Upper lobe of right lung (tissue), 1 donor: ENCODE results near the gene OR1F1. TPM values are rescaled to one million over a fixed set of nuclear protein-coding genes. Genes with fewer than 3 reads are reported as not detected.

Source experiments
- ATAC-seq: fragments of 200-7000 bp; cut with Tn5 transposase; one replicate; pipeline ENCODE4 v1.9.1; 2020; ENCODE audit warnings: mild to moderate bottlenecking, moderate library complexity
- DNase-seq: peaks from one replicate; pipeline ENCODE4 v3.0.0-alpha.2; 2020
- H3K27ac ChIP-seq: fragments of 200-600 bp; one replicate; pipeline ENCODE4 v1.8.0; 2022
- H3K27me3 ChIP-seq: fragments of 200-600 bp; one replicate; pipeline ENCODE4 v1.8.0; 2022; ENCODE audit warnings: mild to moderate bottlenecking
- H3K36me3 ChIP-seq: fragments of 200-600 bp; one replicate; pipeline ENCODE4 v1.8.0; 2022
- H3K4me1 ChIP-seq: fragments of 200-600 bp; one replicate; pipeline ENCODE4 v1.8.0; 2022
- H3K4me3 ChIP-seq: fragments of 200-600 bp; one replicate; pipeline ENCODE4 v1.8.0; 2022; ENCODE audit warnings: mild to moderate bottlenecking
- H3K9me3 ChIP-seq: fragments of 200-600 bp; one replicate; pipeline ENCODE4 v1.8.0; 2022
- intact Hi-C: fragments of 100-400 bp; cut with DNase I; formaldehyde crosslinking; loops from one replicate; pipeline ENCODE4 v1.11.0; 2022
- total RNA-seq: library from RNA; stranded (reverse); fragmentation: NEBNext Ultra II Directional; extraction: Animal tissue kit (Norgen Biotek cat#: 25700); gene quantifications from one replicate; pipeline ENCODE4 v1.2.1, GENCODE V29; 2021
- TF ChIP-seq, protein P1 (sequence below): fragments of 200-600 bp; IDR thresholded peaks from one replicate; pipeline ENCODE4 v1.8.0; 2022; ENCODE audit warnings: antibody characterized with exemption
- donor health status: DM: no; HTN: yes; CAD: no; lungs with severe emphysema.

OR1F1 gene
- total RNA-seq, 1 donor from 2014 or later, result not detected

DNA sequence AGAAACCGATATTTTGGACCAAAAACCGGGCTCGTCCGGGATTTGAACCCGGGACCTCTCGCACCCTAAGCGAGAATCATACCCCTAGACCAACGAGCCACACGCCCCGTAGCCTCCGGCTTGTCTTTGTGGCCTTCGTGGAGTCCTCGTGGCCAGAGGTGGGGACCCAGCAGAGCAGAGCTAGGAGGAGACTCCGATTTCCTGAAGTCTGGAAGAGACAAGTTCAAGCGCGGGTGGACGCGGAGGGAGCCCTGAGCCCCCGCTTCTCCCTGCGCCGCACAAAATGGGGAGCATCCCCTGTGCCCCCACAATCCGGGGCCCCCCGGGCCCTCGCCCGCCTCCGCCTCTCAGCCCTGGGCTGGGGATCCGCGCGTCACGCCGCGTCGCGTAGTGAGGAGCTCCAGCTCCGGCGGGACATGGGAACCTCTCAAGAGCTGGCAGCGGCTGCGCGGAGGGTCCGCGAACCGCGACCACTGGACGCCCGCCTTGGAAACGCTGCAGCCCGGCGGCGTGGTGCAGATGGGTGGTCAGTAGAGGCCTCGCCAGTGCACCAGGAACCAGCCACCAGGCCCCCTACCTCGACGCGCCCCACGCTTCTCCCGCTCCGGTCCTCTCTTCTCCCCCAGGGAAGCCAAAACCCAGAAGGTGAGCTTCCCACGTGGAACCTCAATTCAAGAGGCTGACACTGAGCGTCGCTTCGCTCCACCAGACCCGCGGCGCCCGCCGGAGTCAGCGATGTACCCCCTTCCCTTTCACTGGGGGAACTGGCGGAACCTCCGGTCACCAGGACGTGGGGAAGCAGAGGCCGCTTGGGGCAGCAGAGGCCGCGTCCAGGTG lies 5.2 kb upstream of the OR1F1 start:
- intact Hi-C loops, result no loop called here
- Histone ChIP-seq H3K4me3 (peak overlapping the region; percentile 31), H3K27ac (no peak overlapping the region), H3K4me1 (peaks cover 11% of the 10 kb centered on the region), H3K27me3 (peaks cover 98% of the 10 kb centered on the region), H3K9me3 (no peaks in the 10 kb centered on the region), H3K36me3 (no peaks in the 10 kb centered on the region)
- ATAC-seq (peak; percentile 80), DNase-seq (no peak)
- TF ChIP-seq, protein P1, sequence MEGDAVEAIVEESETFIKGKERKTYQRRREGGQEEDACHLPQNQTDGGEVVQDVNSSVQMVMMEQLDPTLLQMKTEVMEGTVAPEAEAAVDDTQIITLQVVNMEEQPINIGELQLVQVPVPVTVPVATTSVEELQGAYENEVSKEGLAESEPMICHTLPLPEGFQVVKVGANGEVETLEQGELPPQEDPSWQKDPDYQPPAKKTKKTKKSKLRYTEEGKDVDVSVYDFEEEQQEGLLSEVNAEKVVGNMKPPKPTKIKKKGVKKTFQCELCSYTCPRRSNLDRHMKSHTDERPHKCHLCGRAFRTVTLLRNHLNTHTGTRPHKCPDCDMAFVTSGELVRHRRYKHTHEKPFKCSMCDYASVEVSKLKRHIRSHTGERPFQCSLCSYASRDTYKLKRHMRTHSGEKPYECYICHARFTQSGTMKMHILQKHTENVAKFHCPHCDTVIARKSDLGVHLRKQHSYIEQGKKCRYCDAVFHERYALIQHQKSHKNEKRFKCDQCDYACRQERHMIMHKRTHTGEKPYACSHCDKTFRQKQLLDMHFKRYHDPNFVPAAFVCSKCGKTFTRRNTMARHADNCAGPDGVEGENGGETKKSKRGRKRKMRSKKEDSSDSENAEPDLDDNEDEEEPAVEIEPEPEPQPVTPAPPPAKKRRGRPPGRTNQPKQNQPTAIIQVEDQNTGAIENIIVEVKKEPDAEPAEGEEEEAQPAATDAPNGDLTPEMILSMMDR, result peak; percentile 30

DNA sequence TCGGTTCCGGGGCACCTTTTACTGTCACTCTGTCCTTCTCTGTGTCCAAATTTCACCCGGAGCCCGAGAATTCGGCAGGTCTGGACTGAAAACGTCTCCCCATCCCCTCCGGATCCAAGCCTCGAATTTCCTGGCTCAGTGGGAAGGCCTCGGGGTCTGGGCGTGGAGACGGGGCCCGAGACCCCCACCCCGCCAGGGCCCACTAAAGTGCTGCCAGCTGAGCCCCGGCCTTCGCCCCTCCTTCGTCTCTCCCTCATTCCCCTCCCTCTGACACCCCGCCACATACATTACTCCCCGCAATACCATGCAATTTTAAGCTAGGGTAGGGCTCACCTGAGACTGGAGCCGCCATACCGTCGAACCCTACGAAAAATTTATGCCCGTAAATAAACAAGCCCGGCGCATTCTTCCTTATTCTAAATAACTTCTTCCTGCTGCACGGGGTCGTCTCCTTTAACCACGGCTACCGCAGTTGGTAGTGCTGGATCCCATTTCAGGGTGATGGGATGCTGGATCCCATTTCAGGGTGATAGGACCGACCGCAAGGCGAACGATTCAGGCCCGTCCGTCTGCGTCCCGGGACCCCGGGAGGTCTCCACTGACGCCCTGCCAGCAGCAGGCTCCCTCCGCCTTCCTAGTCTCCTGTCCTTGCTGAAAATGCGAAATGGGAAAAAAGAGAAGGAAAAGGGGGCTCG lies 4.4 kb upstream of the OR1F1 start:
- Histone ChIP-seq H3K4me1 (peaks cover 16% of the 10 kb centered on the region), H3K36me3 (no peaks in the 10 kb centered on the region), H3K9me3 (no peaks in the 10 kb centered on the region), H3K4me3 (peak overlapping the region; percentile 31), H3K27ac (no peak overlapping the region), H3K27me3 (peaks cover 99% of the 10 kb centered on the region)
- DNase-seq (no peak), ATAC-seq (peak; percentile 15)
- intact Hi-C loops, result no loop called here
- TF ChIP-seq, protein P1, result no peak

DNA sequence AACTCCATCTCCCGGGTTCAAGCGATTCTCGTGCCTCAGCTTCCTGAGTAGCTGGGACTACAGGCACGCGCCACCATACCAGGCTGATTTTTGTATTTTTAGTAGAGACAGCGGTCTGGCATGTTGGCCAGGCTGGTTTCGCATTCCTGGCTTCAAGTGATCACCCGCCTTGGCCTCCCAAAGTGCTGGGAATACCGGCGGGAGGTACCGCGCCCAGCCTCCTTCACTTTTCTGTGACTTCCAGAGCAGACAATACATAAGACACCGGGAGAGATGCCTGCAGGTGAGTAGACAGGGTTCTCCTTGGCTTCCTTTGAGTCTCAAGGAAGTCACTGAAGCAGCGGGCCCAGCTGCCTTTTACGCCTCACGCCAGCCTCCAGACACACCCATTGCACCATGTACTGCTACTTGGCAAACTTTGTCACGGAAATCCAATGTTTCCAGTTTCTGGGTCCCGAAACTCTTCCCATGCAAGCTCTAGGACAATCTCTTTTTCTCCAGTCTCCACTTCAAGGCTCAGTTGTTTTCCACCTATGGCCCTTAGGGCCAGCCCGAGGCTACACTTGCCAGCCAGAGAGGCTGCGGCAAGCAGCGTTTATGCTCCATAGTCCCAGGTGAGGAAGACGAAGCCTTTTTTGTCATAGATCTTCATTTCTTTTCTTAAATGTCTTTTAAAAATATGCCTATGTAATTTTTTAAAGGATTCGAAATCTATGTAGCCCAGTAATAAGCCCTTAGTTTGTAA lies 886 bp upstream of the OR1F1 start:
- Histone ChIP-seq H3K4me3 (no peak overlapping the region), H3K27me3 (peaks cover 99% of the 10 kb centered on the region)

DNA sequence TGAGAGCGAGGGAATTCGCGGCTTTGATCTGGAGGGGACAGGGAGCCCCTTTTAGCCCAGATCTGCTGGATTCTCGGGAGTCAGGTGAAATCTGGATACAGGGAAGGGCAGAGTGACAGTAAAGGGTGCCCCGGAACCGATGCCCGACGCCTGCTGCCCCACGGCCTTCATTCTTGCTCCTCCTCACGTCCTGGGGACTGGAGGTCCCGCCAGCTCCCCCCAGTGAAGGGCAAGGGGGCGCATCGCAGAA lies 596 bp downstream of the OR1F1 start:
- Histone ChIP-seq H3K4me3 (no peak overlapping the region), H3K36me3 (no peaks in the 10 kb centered on the region), H3K27me3 (peaks cover 99% of the 10 kb centered on the region), H3K4me1 (peaks cover 14% of the 10 kb centered on the region), H3K9me3 (no peaks in the 10 kb centered on the region), H3K27ac (no peak overlapping the region)
- TF ChIP-seq, protein P1, result no peak
- no peak for DNase-seq
- intact Hi-C loops, result no loop called here
- no peak for ATAC-seq

More for the DNA sequence above, 886 bp upstream of the OR1F1 start:
- Histone ChIP-seq H3K36me3 (no peaks in the 10 kb centered on the region), H3K4me1 (peaks cover 25% of the 10 kb centered on the region), H3K9me3 (no peaks in the 10 kb centered on the region), H3K27ac (no peak overlapping the region)
- TF ChIP-seq, protein P1, result no peak
- intact Hi-C loops, result no loop called here
- DNase-seq (no peak), ATAC-seq (no peak)

DNA sequence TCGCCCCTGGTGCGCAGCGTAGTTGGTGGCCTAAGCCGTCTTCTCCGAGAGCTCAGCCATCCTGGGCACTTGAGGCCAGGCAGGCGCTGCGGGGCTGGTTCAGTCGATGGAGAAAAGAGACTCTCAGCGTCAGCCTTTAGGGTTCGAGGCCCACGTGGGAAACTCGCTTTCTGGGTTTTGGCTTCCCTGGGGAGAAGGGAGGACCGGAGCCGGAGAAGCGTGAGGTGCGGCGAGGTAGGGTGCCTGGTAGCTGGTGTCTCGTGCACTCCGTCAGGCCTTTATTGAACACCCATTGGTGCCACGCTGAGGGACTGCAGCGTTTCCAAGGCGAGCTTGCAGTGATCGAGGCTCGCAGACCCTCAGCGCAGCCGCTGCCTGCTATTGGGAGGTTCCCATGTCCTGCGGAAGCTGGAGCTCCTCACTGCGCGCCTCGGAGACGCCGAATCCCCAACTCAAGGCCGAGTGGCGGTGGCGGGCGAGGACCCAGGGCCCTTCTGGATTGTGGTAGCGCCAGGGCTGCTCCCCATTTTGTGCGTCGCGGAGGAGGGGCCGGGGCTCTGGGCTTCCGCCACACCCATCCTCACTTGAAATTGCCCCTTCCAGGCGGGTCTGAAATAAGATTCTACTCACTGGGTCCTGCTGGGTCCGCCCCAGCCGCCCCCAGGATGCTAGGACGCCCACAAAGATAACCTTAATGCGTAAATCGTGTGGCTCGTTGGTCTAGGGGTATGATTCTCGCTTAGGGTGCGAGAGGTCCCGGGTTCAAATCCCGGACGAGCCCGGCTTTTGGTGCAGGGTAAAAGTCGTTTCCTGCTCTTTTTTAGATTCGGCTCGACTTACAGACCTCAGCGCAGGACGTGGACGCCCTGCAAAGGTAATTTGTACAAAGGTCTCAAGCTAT lies 1.2 kb downstream of the OR1F1 start:
- Histone ChIP-seq H3K9me3 (no peaks in the 10 kb centered on the region), H3K4me1 (peaks cover 14% of the 10 kb centered on the region), H3K36me3 (no peaks in the 10 kb centered on the region), H3K27me3 (peaks cover 99% of the 10 kb centered on the region), H3K27ac (no peak overlapping the region), H3K4me3 (no peak overlapping the region)
- intact Hi-C loops, result no loop called here
- DNase-seq, result no peak
- ATAC-seq, result peak; percentile 37
- TF ChIP-seq, protein P1, result no peak
